ENCODE data around the gene TMTC2. TPM values are rescaled to one million over a fixed set of nuclear protein-coding genes. Genes with fewer than 3 reads are reported as not detected.

TMTC2 gene
- total and polyA plus RNA-seq, 3 donors from 2014 or later: 8.1 to 22.4 (median 19.4) TPM

GRCh38 chr12:82793751-82794281, 107.1 kb downstream of the TMTC2 start:
- Histone ChIP-seq H3K27me3 (no peaks in the 10 kb centered on the region), H3K9me3 (no peaks in the 10 kb centered on the region), H3K4me3 (no peak overlapping the region), H3K4me1 (no peaks in the 10 kb centered on the region), H3K27ac (no peak overlapping the region), H3K36me3 (ENCODE audit: low read depth, missing control alignments) (no peaks in the 10 kb centered on the region)
- intact Hi-C loops (cut with DNase I; ENCODE audit: low total_unique reads): no loop called here
- TF ChIP-seq CTCF (IDR thresholded peaks at IDR 0.05) (no peak), POLR2A (IDR thresholded peaks at IDR 0.05) (no peak)
- DNase-seq: no peak
- WGBS, 2 donors: 75 to 76% methylated on average over 8 of the region's 8 CpGs

GRCh38 chr12:82797480-82797879, 110.8 kb downstream of the TMTC2 start:
- H3K27me3 ChIP-seq: no peaks in the 10 kb centered on the region
- intact Hi-C loops (cut with DNase I; ENCODE audit: low total_unique reads): no loop called here

GRCh38 chr12:82800185-82800584, 113.5 kb downstream of the TMTC2 start:
- DNase-seq: no peak
- no peak for TF ChIP-seq POLR2A (IDR thresholded peaks at IDR 0.05)
- no peak for TF ChIP-seq CTCF (IDR thresholded peaks at IDR 0.05)
- 91 to 98% methylated on average over 2 of the region's 2 CpGs for WGBS, 2 donors

More at GRCh38 chr12:82797480-82797879, 110.8 kb downstream of the TMTC2 start:
- DNase-seq: no peak
- Histone ChIP-seq H3K36me3 (ENCODE audit: low read depth, missing control alignments) (no peaks in the 10 kb centered on the region), H3K27ac (no peak overlapping the region), H3K4me1 (no peaks in the 10 kb centered on the region), H3K9me3 (no peaks in the 10 kb centered on the region), H3K4me3 (no peak overlapping the region)
- TF ChIP-seq CTCF (IDR thresholded peaks at IDR 0.05): no peak
- no peak for TF ChIP-seq POLR2A (IDR thresholded peaks at IDR 0.05)
- 95 to 98% methylated on average over 4 of the region's 4 CpGs for WGBS, 2 donors

GRCh38 chr12:82801951-82802610, 115.4 kb downstream of the TMTC2 start:
- no peaks in the 10 kb centered on the region for H3K27me3 ChIP-seq
- H3K4me3 ChIP-seq: no peak overlapping the region
- TF ChIP-seq CTCF (IDR thresholded peaks at IDR 0.05) (no peak), POLR2A (IDR thresholded peaks at IDR 0.05) (no peak)
- intact Hi-C loops (cut with DNase I; ENCODE audit: low total_unique reads): no loop called here
- H3K36me3 ChIP-seq (ENCODE audit: low read depth, missing control alignments): no peaks in the 10 kb centered on the region
- no peak for DNase-seq
- no peaks in the 10 kb centered on the region for H3K4me1 ChIP-seq
- no peaks in the 10 kb centered on the region for H3K9me3 ChIP-seq
- WGBS, 2 donors: 95% methylated on average over 10 to 27 of the region's 27 CpGs
- no peak overlapping the region for H3K27ac ChIP-seq

More at GRCh38 chr12:82800185-82800584, 113.5 kb downstream of the TMTC2 start:
- Histone ChIP-seq H3K27ac (no peak overlapping the region), H3K4me3 (no peak overlapping the region), H3K9me3 (no peaks in the 10 kb centered on the region), H3K27me3 (no peaks in the 10 kb centered on the region), H3K4me1 (no peaks in the 10 kb centered on the region), H3K36me3 (ENCODE audit: low read depth, missing control alignments) (no peaks in the 10 kb centered on the region)
- intact Hi-C loops (cut with DNase I; ENCODE audit: low total_unique reads): no loop called here

- no peak for DNase-seq
- H3K9me3 ChIP-seq: no peaks in the 10 kb centered on the region
- no peaks in the 10 kb centered on the region for H3K27me3 ChIP-seq
- no peaks in the 10 kb centered on the region for H3K36me3 ChIP-seq (ENCODE audit: low read depth, missing control alignments)
- H3K4me3 ChIP-seq: no peak overlapping the region
- no peak overlapping the region for H3K27ac ChIP-seq
- TF ChIP-seq CTCF (IDR thresholded peaks at IDR 0.05) (no peak), POLR2A (IDR thresholded peaks at IDR 0.05) (no peak)
- intact Hi-C loops (cut with DNase I; ENCODE audit: low total_unique reads): no loop called here
- no peaks in the 10 kb centered on the region for H3K4me1 ChIP-seq
- 69 to 75% methylated on average over 3 of the region's 3 CpGs for WGBS, 2 donors
Observed at GRCh38 chr12:82803201-82803600, 116.5 kb downstream of the TMTC2 start.

Measured in testis (tissue), 3 donors.